Right lobe of liver (tissue), 6 donors: Measurements from ENCODE around the gene AKAP13. TPM values are rescaled to one million over a fixed set of nuclear protein-coding genes. Genes with fewer than 3 reads are reported as not detected.

ENCODE experiments used
- ATAC-seq, 4 donors: fragments of 200-7000 bp; cut with Tn5 transposase; one replicate each; pipeline ENCODE4 v1.9.1; 2020; ENCODE audit warnings: mild to moderate bottlenecking in 4 of 4, moderate library complexity in 4 of 4
- DNase-seq, 3 donors: peaks; one replicate each; pipeline ENCODE4 v3.0.0-alpha.2; 2020
- H3K27ac ChIP-seq, 3 donors: fragments of 200-600 bp; one replicate each; pipeline ENCODE4 v1.8.0; 2022
- H3K27me3 ChIP-seq, 2 donors: fragments of 200-600 bp; one replicate each; pipeline ENCODE4 v1.8.0; 2022
- H3K36me3 ChIP-seq, 4 donors: fragments of 200-600 bp; sonication (generic) in 1 of 4; one replicate each; pipeline versions ENCODE4 v1.5.1 to v1.8.0; 2017 to 2022; ENCODE audit warnings: control low read depth in 1 of 4
- H3K4me1 ChIP-seq, 4 donors: fragments of 200-600 bp; sonication (generic) in 1 of 4; one replicate each; pipeline versions ENCODE4 v1.5.1 to v1.8.0; 2017 to 2022; ENCODE audit warnings: control low read depth in 1 of 4
- H3K4me3 ChIP-seq, 3 donors: fragments of 200-600 bp; one replicate each; pipeline ENCODE4 v1.8.0; 2022
- H3K9me3 ChIP-seq, 4 donors: fragments of 200-600 bp; sonication (generic) in 1 of 4; one replicate each; pipeline versions ENCODE4 v1.5.1 to v1.8.0; 2017 to 2022; ENCODE audit warnings: control low read depth in 1 of 4
- POLR2A ChIP-seq: fragments of 450-650 bp; IDR thresholded peaks from one replicate; pipeline ENCODE4 v1.6.1; 2017; ENCODE audit warnings: antibody characterized with exemption, mild to moderate bottlenecking
- WGBS: methylation state at CpG from one replicate; pipeline ENCODE4 v1.1.6; 2018; ENCODE audit warnings: low coverage, low lambda C conversion rate; ENCODE audit not compliant: insufficient coverage; ENCODE audit errors: missing lambda C conversion rate; 5-methylcytosine and 5-hydroxymethylcytosine counted together
- intact Hi-C, 2 donors: fragments of 100-400 bp; cut with DNase I; formaldehyde crosslinking; loops; one replicate each; pipeline versions ENCODE4 v1.11.2 to v1.14.1; 2022
- total RNA-seq, 6 experiments: library from RNA; depleted of rRNA in 2 of 6; stranded (reverse); fragments of >200 nt in 2 of 6; fragmentation: NEBNext Ultra II Directional in 3 of 6; extraction: Animal tissue kit (Norgen Biotek cat#: 25700) in 3 of 6; gene quantifications; one replicate each; pipeline versions ENCODE4 v1.1.0 to v1.2.4, GENCODE V29; 2016 to 2023
- TF ChIP-seq, protein P1 (sequence below), 4 donors: fragments of 200-600 bp in 3 of 4; fragments of 450-650 bp in 1 of 4; IDR thresholded peaks; one replicate each; pipeline versions ENCODE4 v1.5.1 to v1.8.0; 2016 to 2022; ENCODE audit warnings: antibody characterized with exemption in 4 of 4, mild to moderate bottlenecking in 2 of 4
- donor health status: DM: no; HTN: yes; CAD: no.
- donor health status: DM: no; HTN: no; CAD: no.
- donor health status: DM: no; HTN: no; CAD: no.
- donor health status: DM: no; HTN: yes; CAD: no.
- donor health status: DM: no; HTN: yes; CAD: no.

AKAP13 gene
- total RNA-seq, 6 experiments from 2014 or later: 50.1 to 73.1 (median 63.9) TPM

DNA sequence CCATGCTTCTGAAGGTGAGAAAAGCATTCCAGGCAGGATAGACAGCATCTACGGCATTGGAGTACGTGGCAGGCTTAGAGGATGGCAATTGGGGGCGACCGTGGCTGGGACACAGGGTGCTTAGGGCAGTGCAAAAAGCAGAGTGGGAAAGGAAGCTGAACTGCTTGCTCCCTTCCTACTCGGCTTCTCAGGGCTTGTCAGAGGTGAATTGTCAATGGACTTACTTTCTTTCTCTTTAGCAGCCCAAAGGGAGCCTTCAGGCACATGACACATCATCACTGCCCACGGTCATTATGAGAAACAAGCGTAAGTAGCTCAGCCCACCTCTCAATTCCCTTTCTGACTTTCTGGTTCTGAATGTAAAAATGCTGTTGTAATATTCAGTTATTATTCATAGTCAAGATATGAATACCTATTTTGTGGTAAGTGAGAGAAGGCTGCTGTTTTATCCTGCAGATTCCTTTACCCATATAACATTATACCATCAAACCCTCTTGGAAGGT lies 330.0 kb downstream of the AKAP13 start:
- DNase-seq: no peak
- intact Hi-C loops: no loop called here
- 84% methylated on average over 5 of the region's 7 CpGs for WGBS
- Histone ChIP-seq H3K36me3 (peaks cover 0 to 20% (median 9%) of the 10 kb centered on the region in 4 donors), H3K27me3 (no peaks in the 10 kb centered on the region), H3K9me3 (no peaks in the 10 kb centered on the region), H3K4me1 (peaks cover 0 to 34% (median 12%) of the 10 kb centered on the region in 4 donors), H3K27ac (no peak overlapping the region), H3K4me3 (no peak overlapping the region)
- no peak for ATAC-seq
- TF ChIP-seq, protein P1, sequence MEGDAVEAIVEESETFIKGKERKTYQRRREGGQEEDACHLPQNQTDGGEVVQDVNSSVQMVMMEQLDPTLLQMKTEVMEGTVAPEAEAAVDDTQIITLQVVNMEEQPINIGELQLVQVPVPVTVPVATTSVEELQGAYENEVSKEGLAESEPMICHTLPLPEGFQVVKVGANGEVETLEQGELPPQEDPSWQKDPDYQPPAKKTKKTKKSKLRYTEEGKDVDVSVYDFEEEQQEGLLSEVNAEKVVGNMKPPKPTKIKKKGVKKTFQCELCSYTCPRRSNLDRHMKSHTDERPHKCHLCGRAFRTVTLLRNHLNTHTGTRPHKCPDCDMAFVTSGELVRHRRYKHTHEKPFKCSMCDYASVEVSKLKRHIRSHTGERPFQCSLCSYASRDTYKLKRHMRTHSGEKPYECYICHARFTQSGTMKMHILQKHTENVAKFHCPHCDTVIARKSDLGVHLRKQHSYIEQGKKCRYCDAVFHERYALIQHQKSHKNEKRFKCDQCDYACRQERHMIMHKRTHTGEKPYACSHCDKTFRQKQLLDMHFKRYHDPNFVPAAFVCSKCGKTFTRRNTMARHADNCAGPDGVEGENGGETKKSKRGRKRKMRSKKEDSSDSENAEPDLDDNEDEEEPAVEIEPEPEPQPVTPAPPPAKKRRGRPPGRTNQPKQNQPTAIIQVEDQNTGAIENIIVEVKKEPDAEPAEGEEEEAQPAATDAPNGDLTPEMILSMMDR (IDR thresholded peaks at IDR 0.05): no peak
- no peak for TF ChIP-seq POLR2A

DNA sequence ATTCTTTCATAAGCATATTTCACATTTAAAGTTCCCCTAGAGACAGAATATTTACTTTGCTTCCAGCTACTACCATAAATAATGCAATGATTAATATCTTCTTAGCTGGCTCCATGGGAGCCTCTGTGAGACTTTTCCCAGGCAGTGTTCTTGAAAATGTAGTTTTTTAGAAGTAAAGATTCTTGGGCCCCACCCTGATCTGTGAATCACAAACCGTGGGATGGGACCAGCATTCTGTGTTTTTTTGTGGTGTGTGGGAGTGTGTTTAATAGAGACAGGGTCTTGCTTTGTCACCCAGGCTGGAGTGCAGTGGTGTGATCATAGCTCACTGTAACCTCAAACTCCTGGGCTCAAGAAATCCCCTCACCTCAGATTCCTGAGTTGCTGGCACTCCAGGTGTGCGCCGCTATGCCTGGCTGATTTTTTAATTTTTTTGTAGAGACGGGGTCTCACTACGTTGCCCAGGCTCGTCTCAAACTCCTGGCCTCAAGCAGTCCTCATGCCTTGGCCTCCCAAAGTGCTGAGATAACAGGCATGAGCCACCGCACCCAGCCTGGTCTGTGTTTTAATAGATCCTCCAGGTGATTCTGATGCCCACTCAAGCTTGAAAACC lies 331.3 kb downstream of the AKAP13 start:
- intact Hi-C loops: no loop called here

DNA sequence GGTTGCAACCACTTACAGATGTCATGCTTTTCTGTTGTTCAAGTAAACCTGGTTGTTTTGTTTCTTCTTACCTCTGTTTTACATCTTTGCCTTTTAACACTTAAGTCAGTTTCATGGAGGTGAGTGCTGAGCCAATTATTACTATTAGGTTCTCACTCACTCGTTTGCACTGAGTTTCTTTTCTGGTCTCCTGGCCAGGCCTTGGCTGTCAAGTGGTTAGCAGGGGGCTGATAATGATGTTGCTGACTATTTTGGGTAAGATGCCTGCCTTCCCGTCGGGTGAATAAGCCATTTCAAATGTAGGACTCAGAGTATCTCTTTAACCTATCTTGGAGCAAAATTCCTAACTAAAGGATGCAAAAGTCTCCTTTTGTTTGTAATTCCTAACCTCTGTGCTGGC lies 335.9 kb downstream of the AKAP13 start:
- WGBS: 100% methylated on average over 3 of the region's 3 CpGs
- TF ChIP-seq, protein P1 (IDR thresholded peaks at IDR 0.05): no peak
- TF ChIP-seq POLR2A: no peak
- H3K27me3 ChIP-seq: no peaks in the 10 kb centered on the region
- ATAC-seq (no peak), DNase-seq (no peak)
- H3K4me3 ChIP-seq: no peak overlapping the region
- peaks cover 7 to 67% (median 25%) of the 10 kb centered on the region in 4 donors for H3K36me3 ChIP-seq
- H3K4me1 ChIP-seq: peaks cover 0 to under 1% (median 0%) of the 10 kb centered on the region in 4 donors
- intact Hi-C loops: no loop called here
- H3K9me3 ChIP-seq: no peaks in the 10 kb centered on the region
- no peak overlapping the region for H3K27ac ChIP-seq

More for the DNA sequence above, 331.3 kb downstream of the AKAP13 start:
- Histone ChIP-seq H3K27me3 (no peaks in the 10 kb centered on the region), H3K9me3 (no peaks in the 10 kb centered on the region), H3K4me3 (no peak overlapping the region), H3K27ac (no peak overlapping the region), H3K4me1 (peaks cover 0 to 24% (median 8%) of the 10 kb centered on the region in 4 donors), H3K36me3 (peaks cover 0 to 32% (median 12%) of the 10 kb centered on the region in 4 donors)
- DNase-seq (no peak), ATAC-seq (no peak)
- TF ChIP-seq, protein P1 (IDR thresholded peaks at IDR 0.05): no peak
- no peak for TF ChIP-seq POLR2A
- 89% methylated on average over 4 of the region's 7 CpGs for WGBS

DNA sequence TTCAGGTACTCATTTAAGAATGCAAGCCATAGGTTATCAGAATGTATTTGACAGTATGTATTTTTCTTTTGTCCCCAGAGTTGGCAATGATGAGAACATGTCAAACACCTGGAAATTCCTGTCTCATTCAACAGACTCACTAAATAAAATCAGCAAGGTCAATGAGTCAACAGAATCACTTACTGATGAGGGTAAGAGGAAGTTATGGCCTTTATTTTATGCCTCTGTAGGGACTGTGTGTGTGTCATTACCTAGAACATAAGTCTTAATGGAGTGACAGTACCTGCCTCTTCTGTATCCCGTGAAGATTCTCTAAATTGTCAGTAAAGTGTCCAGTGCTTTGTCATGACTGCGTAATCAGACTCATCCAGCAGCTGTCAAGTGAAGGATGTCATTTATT lies 336.8 kb downstream of the AKAP13 start:
- peaks cover 7 to 64% (median 21%) of the 10 kb centered on the region in 4 donors for H3K36me3 ChIP-seq
- no CpG with 5 or more reads among the region's 2 CpGs for WGBS

More for the DNA sequence above, 336.8 kb downstream of the AKAP13 start:
- DNase-seq (no peak), ATAC-seq (peak in 1 of 4 donors; percentile 35)
- Histone ChIP-seq H3K4me1 (peaks cover 0 to 10% (median 3%) of the 10 kb centered on the region in 4 donors), H3K9me3 (no peaks in the 10 kb centered on the region), H3K27ac (no peak overlapping the region), H3K27me3 (no peaks in the 10 kb centered on the region), H3K4me3 (no peak overlapping the region)
- TF ChIP-seq POLR2A: no peak
- TF ChIP-seq, protein P1 (IDR thresholded peaks at IDR 0.05): no peak
- intact Hi-C loops: no loop called here
